ENCODE results near the gene FAM110A. TPM values are rescaled to one million over a fixed set of nuclear protein-coding genes. Genes with fewer than 3 reads are reported as not detected.

The FAM110A gene
- 1.5 and 7.2 TPM in 2 replicates for total RNA-seq

GRCh38 chr20:833450-834150, at the start of gene FAM110A:
TSS of gene FAM110A (plus strand) at chr20:833715. CDS start at chr20:844805, 11,090 bp downstream.

Other genes with a start within 250 kb of the FAM110A start
- not detected in 2 replicates for gene TCF15, start 223.4 kb upstream of the FAM110A start, total RNA-seq
- 47.9 and 75.0 TPM in 2 replicates for gene SRXN1, start 180.5 kb upstream of the FAM110A start, total RNA-seq
- not detected in 2 replicates for gene SCRT2, start 157.9 kb upstream of the FAM110A start, total RNA-seq
- gene SLC52A3, start 65.2 kb upstream of the FAM110A start, total RNA-seq, result not detected in 2 replicates
- not detected in 2 replicates for gene ANGPT4, start 82.6 kb downstream of the FAM110A start, total RNA-seq
- not detected in 2 replicates for gene RSPO4, start 168.6 kb downstream of the FAM110A start, total RNA-seq